Right atrium auricular region (tissue), 2 donors: ENCODE measurements around the gene SAPCD2. TPM values are rescaled to one million over a fixed set of nuclear protein-coding genes. Genes with fewer than 3 reads are reported as not detected.

Experiments used
- DNase-seq: peaks from one replicate; pipeline ENCODE4 v3.0.0-alpha.2; 2019; ENCODE audit warnings: low spot score
- H3K27ac ChIP-seq, 2 donors: fragments of 200-600 bp; sonication (generic); 1 replicate in 1 of 2; 2 replicates in 1 of 2; pipeline ENCODE4 v1.5.1; 2016 to 2019
- H3K27me3 ChIP-seq, 2 donors: fragments of 200-600 bp; sonication (generic); one replicate each; pipeline versions ENCODE4 v1.5.1 to v1.6.0; 2017 to 2019
- H3K36me3 ChIP-seq: fragments of 200-600 bp; sonication (generic); one replicate; pipeline ENCODE4 v1.5.1; 2016
- H3K4me1 ChIP-seq, 2 donors: fragments of 200-600 bp; sonication (generic); one replicate each; pipeline versions ENCODE4 v1.5.1 to v1.6.0; 2017 to 2019
- H3K4me3 ChIP-seq, 2 donors: fragments of 200-600 bp; sonication (generic); 1 replicate in 1 of 2; 2 replicates in 1 of 2; pipeline ENCODE4 v1.5.1; 2017 to 2019; ENCODE audit warnings: mild to moderate bottlenecking in 1 of 2, moderate library complexity in 1 of 2
- H3K9me3 ChIP-seq, 2 donors: fragments of 200-600 bp; sonication (generic); one replicate each; pipeline ENCODE4 v1.5.1; 2019
- CTCF ChIP-seq, 2 donors: fragments of 200-600 bp; sonication (generic); IDR thresholded peaks; one replicate each; pipeline ENCODE4 v1.5.1; 2019; ENCODE audit warnings: antibody characterized with exemption in 2 of 2
- total RNA-seq, 2 donors: library from RNA; depleted of rRNA; stranded (reverse); fragments of >200 nt; gene quantifications; one replicate each; pipeline ENCODE4 v1.1.0, GENCODE V29; 2016

The SAPCD2 gene
- total RNA-seq, 2 donors from 2014 or later: 0.12 to 0.63 TPM

DNA sequence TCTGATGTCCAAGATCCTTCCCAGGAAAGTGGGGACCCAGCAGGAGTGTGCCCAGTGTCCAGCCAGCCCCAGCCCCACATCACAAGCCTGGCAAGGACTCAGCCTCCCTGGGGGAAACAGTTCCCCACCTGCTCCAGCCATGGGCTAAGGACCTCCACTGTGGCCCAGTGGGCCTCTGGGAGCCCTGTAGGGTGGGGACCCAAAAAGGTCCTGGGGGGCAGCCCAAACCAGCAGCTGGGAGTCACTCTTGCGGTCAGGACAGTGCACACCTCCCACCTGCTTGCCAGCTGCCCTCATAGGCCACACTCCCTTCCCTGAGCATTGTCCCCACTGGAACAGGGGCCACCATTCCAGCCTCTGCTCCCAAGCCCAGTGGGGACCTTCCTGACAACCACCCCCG, 44.0 kb downstream of the SAPCD2 start:
- no peaks in the 10 kb centered on the region for H3K36me3 ChIP-seq
- no peak for DNase-seq
- no peak overlapping the region for H3K4me3 ChIP-seq
- TF ChIP-seq CTCF (IDR thresholded peaks at IDR 0.05): no peak
- no peak overlapping the region for H3K27ac ChIP-seq
- H3K4me1 ChIP-seq: peaks cover 0 to 27% of the 10 kb centered on the region in 2 donors
- H3K27me3 ChIP-seq: no peaks in the 10 kb centered on the region
- H3K9me3 ChIP-seq: no peaks in the 10 kb centered on the region

DNA sequence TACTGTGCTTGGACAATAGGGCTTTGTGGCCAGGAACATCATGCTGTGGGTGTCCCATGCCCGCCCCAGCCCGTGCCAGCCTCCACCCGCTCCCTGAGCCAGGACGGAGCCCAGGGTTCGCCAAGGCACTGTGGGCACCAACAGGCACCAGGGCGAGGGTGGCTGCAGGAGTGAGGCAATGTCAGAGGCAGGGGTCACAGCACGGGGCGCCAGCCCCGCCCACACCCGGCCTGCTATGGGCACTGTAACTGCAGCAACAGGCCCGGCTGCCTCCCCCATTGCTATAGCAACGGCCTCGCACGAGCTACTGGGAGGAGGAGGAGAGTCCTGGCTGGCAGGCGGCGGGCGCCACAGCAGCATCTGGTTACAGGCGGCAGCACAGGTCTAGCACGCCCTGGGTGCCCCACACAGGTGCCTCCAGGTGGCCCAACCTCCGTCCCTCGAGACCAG, 44.8 kb downstream of the SAPCD2 start:
- TF ChIP-seq CTCF (IDR thresholded peaks at IDR 0.05): no peak
- DNase-seq: no peak
- Histone ChIP-seq H3K4me1 (peaks cover 0 to 27% of the 10 kb centered on the region in 2 donors), H3K9me3 (no peaks in the 10 kb centered on the region), H3K27ac (no peak overlapping the region), H3K36me3 (no peaks in the 10 kb centered on the region), H3K4me3 (no peak overlapping the region), H3K27me3 (no peaks in the 10 kb centered on the region)

GRCh38 chr9:137023583-137023991, 46.8 kb downstream of the SAPCD2 start:
- Histone ChIP-seq H3K4me1 (peaks cover 0 to 18% of the 10 kb centered on the region in 2 donors), H3K9me3 (no peaks in the 10 kb centered on the region), H3K36me3 (no peaks in the 10 kb centered on the region), H3K4me3 (no peak overlapping the region), H3K27me3 (no peaks in the 10 kb centered on the region), H3K27ac (no peak overlapping the region)
- no peak for TF ChIP-seq CTCF (IDR thresholded peaks at IDR 0.05)
- no peak for DNase-seq

DNA sequence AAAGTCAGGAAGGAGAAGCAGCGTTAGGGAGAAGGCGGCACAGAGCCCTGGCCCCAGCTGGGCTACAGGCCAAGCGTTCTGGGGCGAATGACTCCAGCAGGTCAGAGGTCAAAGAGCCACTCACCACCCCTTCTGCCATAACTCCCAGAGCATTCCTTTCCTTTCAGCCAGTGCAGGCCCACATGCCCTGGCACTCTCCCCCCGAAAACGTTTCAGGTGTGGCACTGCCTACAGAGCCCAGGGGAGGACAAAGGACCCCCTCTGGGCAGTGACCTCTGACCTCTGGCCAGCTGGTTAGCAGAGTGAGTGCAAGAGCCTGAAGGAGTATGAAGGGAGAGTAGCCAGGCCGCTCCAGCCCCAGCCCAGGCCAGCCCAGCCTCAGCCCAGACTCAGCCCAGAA, 47.2 kb downstream of the SAPCD2 start:
- H3K36me3 ChIP-seq: no peaks in the 10 kb centered on the region
- peaks cover 0 to 14% of the 10 kb centered on the region in 2 donors for H3K4me1 ChIP-seq
- no peak for DNase-seq
- TF ChIP-seq CTCF (IDR thresholded peaks at IDR 0.05): no peak
- no peak overlapping the region for H3K4me3 ChIP-seq
- H3K9me3 ChIP-seq: no peaks in the 10 kb centered on the region
- H3K27ac ChIP-seq: no peak overlapping the region
- no peaks in the 10 kb centered on the region for H3K27me3 ChIP-seq

DNA sequence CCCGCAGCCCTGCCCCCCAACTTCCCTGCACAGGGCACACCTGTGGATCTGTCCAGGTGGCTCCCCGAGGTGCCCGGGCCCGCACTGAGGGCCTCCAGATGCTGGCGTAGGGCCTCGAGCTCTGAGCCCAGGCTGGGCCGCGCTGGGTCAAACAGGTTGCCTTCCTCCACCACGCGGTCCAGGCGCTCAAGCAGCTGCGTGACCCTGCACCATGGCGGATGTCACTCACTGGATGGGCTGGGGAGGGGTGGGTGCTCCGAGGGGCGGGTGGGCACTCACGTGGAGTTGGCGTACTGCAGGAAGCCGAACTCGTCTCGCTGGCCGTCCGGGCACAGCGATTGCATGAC, 47.7 kb downstream of the SAPCD2 start:
- no peaks in the 10 kb centered on the region for H3K9me3 ChIP-seq
- H3K4me1 ChIP-seq: peaks cover 0 to 14% of the 10 kb centered on the region in 2 donors
- H3K27me3 ChIP-seq: no peaks in the 10 kb centered on the region
- no peak for TF ChIP-seq CTCF (IDR thresholded peaks at IDR 0.05)
- H3K27ac ChIP-seq: no peak overlapping the region
- DNase-seq: no peak
- peaks cover 3% of the 10 kb centered on the region for H3K36me3 ChIP-seq
- no peak overlapping the region for H3K4me3 ChIP-seq

GRCh38 chr9:137021979-137022661, 48.2 kb downstream of the SAPCD2 start:
- no peak overlapping the region for H3K4me3 ChIP-seq
- H3K4me1 ChIP-seq: peaks cover 0 to 9% of the 10 kb centered on the region in 2 donors
- no peaks in the 10 kb centered on the region for H3K9me3 ChIP-seq
- TF ChIP-seq CTCF (IDR thresholded peaks at IDR 0.05): no peak
- no peak overlapping the region for H3K27ac ChIP-seq
- no peak for DNase-seq
- H3K27me3 ChIP-seq: no peaks in the 10 kb centered on the region
- H3K36me3 ChIP-seq: peaks cover 8% of the 10 kb centered on the region
